AG10803 (cell line): Measurements from ENCODE around the gene NOC4L.

Experiments
- DNase-seq: peaks from one replicate; pipeline ENCODE4 v3.0.0; 2010; ENCODE audit warnings: low read depth
- H3K4me3 ChIP-seq: 2 replicates; pipeline ENCODE4 v1.5.1; 2011; ENCODE audit warnings: mild to moderate bottlenecking, low read length, control low read depth
- TF ChIP-seq, protein P1 (sequence below): conservative IDR thresholded peaks from 2 replicates; pipeline ENCODE4 v1.5.1; 2011; ENCODE audit warnings: mild to moderate bottlenecking, low read length, control low read depth, inconsistent platforms

Gene NOC4L

DNA sequence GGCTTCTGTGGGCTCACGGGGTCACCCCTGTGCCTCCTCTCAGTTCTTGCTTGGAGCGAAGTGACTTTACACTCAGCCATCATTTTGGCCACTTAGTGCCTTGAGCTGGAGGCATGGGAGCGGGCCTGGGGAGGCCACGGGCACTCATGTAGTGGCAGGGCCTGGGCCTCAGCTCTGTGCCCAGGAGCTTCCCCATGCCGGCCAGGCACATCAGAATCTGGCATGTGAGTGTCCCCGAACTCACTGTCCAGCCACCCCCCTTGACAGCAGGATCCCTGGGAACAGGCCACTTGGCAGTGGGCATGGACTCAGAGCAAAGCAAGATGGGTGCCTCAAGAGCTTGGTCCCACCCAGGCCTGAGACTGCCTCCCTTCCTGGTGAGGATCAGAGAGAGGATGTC is 29.6 kb upstream of the NOC4L start:
- TF ChIP-seq, protein P1, sequence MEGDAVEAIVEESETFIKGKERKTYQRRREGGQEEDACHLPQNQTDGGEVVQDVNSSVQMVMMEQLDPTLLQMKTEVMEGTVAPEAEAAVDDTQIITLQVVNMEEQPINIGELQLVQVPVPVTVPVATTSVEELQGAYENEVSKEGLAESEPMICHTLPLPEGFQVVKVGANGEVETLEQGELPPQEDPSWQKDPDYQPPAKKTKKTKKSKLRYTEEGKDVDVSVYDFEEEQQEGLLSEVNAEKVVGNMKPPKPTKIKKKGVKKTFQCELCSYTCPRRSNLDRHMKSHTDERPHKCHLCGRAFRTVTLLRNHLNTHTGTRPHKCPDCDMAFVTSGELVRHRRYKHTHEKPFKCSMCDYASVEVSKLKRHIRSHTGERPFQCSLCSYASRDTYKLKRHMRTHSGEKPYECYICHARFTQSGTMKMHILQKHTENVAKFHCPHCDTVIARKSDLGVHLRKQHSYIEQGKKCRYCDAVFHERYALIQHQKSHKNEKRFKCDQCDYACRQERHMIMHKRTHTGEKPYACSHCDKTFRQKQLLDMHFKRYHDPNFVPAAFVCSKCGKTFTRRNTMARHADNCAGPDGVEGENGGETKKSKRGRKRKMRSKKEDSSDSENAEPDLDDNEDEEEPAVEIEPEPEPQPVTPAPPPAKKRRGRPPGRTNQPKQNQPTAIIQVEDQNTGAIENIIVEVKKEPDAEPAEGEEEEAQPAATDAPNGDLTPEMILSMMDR = no peak
- DNase-seq = no peak
- H3K4me3 ChIP-seq = no peak overlapping the region

DNA sequence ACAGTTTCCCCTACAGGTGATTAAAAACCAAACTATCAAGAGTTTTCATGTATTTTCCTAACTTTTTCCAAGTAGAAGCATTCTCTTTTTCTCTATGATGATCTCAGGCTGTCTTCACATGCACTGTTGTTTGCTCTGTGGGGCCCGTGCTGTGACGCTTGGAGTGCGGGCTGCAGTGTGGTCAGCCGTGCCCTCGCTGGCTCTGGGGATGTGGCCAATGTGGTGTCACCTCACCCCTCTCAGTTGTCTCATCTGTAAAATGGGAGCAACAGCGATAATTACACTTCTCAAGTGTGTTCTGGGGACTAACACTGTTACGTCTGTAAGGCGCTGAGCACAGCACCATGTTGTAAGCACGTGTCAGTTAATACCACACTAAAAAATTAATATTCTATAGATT is 28.8 kb upstream of the NOC4L start:
- no peak overlapping the region for H3K4me3 ChIP-seq
- no peak for DNase-seq
- TF ChIP-seq, protein P1 = no peak

DNA sequence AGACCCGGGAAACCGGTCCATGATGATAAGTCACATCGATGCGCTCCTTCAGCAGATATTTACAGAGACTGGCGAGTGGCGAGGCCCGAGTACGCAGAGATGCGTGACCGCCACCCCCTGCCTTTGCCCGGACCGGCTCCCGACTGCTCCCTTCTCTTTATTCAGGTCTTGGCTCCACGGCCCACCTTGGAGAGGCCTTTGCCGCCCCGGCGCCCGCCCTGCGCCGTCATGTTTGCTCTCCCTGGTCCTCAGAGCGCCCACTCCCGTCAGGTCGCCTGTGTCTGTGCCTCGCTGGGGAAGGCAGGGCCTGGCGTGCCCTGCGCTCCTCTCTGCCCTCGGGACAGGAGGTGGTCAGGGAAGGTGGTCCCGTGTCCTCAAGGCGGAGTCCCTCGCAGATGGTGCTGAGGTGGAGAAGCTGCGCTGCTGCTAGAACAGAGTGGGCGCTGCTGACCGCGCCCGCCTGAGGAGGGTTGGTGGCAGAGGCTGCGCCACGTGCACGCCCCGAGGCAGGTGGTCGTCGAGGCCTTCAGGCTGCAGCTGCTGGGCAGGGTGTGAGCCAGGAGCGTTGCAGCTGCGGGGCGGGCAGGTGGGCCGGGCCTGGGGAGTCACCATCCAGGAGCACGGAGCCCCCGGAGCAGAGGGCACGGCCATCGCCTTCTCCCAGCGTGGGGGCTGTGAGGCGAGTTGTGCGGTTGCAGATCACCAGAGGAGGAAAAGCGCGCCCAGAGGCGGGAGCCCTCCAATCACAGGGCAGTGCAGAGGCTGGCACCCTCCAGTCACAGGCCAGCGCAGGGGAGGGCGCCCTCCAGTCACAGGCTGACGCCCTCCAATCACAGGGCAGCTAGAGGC is 27.3 kb upstream of the NOC4L start:
- TF ChIP-seq, protein P1 = no peak
- no peak for DNase-seq
- no peak overlapping the region for H3K4me3 ChIP-seq

DNA sequence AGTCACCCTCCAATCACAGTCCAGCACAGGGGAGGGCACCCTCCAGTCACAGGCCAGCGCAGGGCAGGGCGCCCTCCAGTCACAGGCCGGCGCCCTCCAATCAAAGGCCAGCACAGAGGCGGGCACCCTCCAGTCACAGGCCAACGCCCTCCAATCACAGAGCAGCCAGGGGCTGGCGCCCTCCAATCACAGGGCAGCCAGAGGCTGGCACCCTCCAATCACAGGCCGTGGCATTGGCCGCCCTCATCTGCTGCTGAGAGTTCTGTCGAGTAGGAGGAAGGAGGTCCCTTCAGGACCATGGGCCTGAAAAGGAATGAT is 26.7 kb upstream of the NOC4L start:
- no peak for DNase-seq
- TF ChIP-seq, protein P1 = no peak
- no peak overlapping the region for H3K4me3 ChIP-seq

DNA sequence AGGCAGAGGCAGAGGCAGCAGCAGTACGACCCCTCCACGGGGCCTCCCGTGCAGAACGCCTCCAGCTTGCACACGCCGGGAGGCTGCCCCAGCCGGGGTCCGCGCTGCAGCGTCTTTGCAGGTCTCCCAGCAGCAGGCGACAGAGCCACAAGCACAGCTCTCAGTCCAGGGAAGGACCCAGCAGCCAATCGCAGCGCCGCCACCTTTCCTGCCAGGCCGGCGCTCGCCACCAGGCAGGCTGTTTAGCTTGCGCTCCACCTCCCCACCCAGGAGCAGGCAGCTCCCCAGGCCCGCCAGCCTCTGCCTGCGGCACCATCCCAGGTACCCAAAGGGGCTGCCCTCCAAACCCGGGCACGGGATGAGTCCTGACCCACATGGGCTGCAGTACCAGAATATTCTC is 25.4 kb upstream of the NOC4L start:
- H3K4me3 ChIP-seq = no peak overlapping the region
- DNase-seq = no peak
- TF ChIP-seq, protein P1 = no peak

DNA sequence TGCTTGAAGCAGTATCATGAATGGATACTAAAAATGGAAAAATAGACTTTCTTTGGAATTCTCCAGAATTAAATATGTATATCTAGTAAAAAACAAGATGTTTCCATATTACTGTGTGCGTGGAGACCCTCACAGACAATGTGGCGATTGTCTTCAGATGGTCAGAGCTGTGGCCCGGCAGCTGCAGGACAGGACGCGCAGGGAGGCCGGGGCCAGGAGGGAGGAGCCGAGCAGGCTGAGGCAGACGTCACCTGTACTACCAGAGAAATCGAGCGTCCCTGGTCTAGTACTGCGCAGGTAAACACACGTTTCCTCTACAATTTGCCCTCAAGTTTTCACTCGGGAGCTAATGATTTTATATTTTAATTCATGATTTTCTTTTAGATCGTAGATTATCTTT is 23.0 kb upstream of the NOC4L start:
- H3K4me3 ChIP-seq = no peak overlapping the region
- no peak for DNase-seq
- TF ChIP-seq, protein P1 = no peak

DNA sequence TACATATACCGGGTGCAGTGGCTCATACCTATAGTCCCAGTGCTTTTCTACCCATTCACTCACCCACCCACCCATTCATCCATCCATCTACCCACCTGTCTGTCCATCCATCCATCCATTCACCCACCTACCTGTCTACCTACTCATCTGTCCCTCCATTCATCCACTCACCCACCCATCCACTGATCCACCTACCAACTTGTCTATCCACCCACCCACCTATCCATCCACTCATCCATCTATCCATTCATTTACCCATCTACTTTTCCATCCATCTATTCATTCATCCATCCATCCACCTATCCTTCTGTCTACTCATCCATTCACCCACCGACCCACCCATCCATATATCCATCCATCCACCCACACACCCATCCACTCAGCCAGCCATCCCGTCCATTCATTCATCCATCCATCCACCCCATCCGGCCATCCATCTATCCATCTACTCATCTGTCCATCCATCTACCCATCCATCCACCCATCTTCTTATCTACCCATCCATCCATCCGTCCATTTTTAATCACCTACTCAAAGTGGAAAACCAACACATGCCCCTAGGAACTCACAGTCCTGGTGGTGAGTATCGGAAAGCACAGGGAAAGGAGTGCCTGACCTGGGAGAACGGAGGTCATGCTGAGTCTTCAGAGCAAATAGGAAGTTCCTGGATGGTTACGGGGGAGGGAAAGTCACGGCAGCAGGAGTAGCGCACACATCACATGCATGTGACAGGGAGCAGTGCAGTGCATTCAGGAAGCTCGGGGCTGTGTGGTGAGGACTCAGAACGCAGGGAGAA is 20.1 kb upstream of the NOC4L start:
- H3K4me3 ChIP-seq = no peak overlapping the region
- DNase-seq = no peak
- TF ChIP-seq, protein P1 = no peak
